Measurements from ENCODE around the gene RAX2.

GRCh38 chr19:3771000-3771905 lies 775 bp downstream of the RAX2 start:
- TF ChIP-seq CTCF (IDR thresholded peaks at IDR 0.05 in 2 of 3, conservative IDR thresholded peaks at IDR 0.05 in 1 of 3; ENCODE audit: borderline replicate concordance in 1 of 3, insufficient read depth in 1 of 3, low read depth in 2 of 3, low read length in 2 of 3) (no peak), CBX3 (IDR thresholded peaks at IDR 0.05; ENCODE audit: low read depth) (no peak), POLR2A (IDR thresholded peaks at IDR 0.05; ENCODE audit: borderline replicate concordance, extremely low read depth, insufficient read depth, insufficient read length) (no peak), EZH2 (IDR thresholded peaks at IDR 0.05) (no peak), CEBPB (IDR thresholded peaks at IDR 0.05; ENCODE audit: low read depth) (no peak)
- TF ChIP-seq, protein P1, sequence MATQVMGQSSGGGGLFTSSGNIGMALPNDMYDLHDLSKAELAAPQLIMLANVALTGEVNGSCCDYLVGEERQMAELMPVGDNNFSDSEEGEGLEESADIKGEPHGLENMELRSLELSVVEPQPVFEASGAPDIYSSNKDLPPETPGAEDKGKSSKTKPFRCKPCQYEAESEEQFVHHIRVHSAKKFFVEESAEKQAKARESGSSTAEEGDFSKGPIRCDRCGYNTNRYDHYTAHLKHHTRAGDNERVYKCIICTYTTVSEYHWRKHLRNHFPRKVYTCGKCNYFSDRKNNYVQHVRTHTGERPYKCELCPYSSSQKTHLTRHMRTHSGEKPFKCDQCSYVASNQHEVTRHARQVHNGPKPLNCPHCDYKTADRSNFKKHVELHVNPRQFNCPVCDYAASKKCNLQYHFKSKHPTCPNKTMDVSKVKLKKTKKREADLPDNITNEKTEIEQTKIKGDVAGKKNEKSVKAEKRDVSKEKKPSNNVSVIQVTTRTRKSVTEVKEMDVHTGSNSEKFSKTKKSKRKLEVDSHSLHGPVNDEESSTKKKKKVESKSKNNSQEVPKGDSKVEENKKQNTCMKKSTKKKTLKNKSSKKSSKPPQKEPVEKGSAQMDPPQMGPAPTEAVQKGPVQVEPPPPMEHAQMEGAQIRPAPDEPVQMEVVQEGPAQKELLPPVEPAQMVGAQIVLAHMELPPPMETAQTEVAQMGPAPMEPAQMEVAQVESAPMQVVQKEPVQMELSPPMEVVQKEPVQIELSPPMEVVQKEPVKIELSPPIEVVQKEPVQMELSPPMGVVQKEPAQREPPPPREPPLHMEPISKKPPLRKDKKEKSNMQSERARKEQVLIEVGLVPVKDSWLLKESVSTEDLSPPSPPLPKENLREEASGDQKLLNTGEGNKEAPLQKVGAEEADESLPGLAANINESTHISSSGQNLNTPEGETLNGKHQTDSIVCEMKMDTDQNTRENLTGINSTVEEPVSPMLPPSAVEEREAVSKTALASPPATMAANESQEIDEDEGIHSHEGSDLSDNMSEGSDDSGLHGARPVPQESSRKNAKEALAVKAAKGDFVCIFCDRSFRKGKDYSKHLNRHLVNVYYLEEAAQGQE (IDR thresholded peaks at IDR 0.05; ENCODE audit: low read depth) = no peak
- TF ChIP-seq, protein P2, sequence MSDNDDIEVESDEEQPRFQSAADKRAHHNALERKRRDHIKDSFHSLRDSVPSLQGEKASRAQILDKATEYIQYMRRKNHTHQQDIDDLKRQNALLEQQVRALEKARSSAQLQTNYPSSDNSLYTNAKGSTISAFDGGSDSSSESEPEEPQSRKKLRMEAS (IDR thresholded peaks at IDR 0.05) = no peak

Measured in HCT116 (cell line).